Measurements from ENCODE around the gene AP5S1. TPM values are rescaled to one million over a fixed set of nuclear protein-coding genes. Genes with fewer than 3 reads are reported as not detected.

AP5S1 gene
- total and polyA plus RNA-seq, 9 of the 15 experiments (the other 6 are each of a cell fraction or from before 2014, with no cell fraction given), result 2.6 to 8.8 (median 4.4) TPM

GRCh38 chr20:3800256-3800877, 20.0 kb upstream of the AP5S1 start:
- Histone ChIP-seq H3K27me3 (ENCODE audit: control insufficient read depth in 2 of 2, insufficient read depth in 2 of 2, low read length in 2 of 2) (no peaks in the 10 kb centered on the region), H3K79me2 (ENCODE audit: control insufficient read depth, insufficient read depth, low read length) (peaks cover 12% of the 10 kb centered on the region; the same call in 2 of the 3 replicates), H3K9me3 (replicated peaks; ENCODE audit: control insufficient read depth, insufficient read depth, low read depth, low read length) (no peaks in the 10 kb centered on the region), H3K4me1 (replicated peaks in 1 of 2; ENCODE audit: control insufficient read depth in 2 of 2, insufficient read depth in 2 of 2, low read length in 2 of 2) (peaks cover 14 to 43% of the 10 kb centered on the region in 2 experiments; a peak in 4 of 5 replicates), H3K27ac (ENCODE audit: extremely low read depth, low read depth, low read length) (no peak overlapping the region), H3K4me2 (ENCODE audit: insufficient read depth, low read length) (no peak overlapping the region), H3K9ac (ENCODE audit: insufficient read depth in 1 of 2, low read depth in 2 of 2, low read length in 2 of 2) (0 out of 4 replicates have a peak overlapping the region, but pooled peaks of 1 of the 2 experiments have one; percentile 26), H3K9me1 (ENCODE audit: control insufficient read depth, insufficient read depth, low read length) (no peaks in the 10 kb centered on the region), H2AFZ (ENCODE audit: low read depth, low read length) (no peak overlapping the region), H3K4me3 (no peak overlapping the region), H3K36me3 (ENCODE audit: control insufficient read depth, insufficient read depth, low read length) (peaks cover 62% of the 10 kb centered on the region; the same call in 2 of the 3 replicates), H4K20me1 (replicated peaks; ENCODE audit: control insufficient read depth, insufficient read depth, low read length) (no peaks in the 10 kb centered on the region)
- in situ Hi-C loops (cut with MboI) (no loop called here), intact Hi-C loops (cut with micrococcal nuclease) (no loop called here)
- BruUV-seq (replicated peaks), result no TSS peak
- WGBS (ENCODE audit: insufficient coverage, low coverage, missing lambda C conversion rate), result 86% methylated on average over 10 of the region's 18 CpGs
- ATAC-seq, result no peak
- ChIA-PET POLR2A (interaction anchor here (0.8 to 1.6 kb wide), 2 partner anchors 10 to 20 kb away, joined by 4 to 6 read pairs; partner anchors contain the start of gene AP5S1), CTCF (ENCODE audit: low intra/inter-chr PET ratio) (no interaction called here)
- no peak for DNase-seq (ENCODE audit: extremely low read depth in 1 of 4, low spot score in 3 of 4)
- FAIRE-seq, result no peak
- TF ChIP-seq RNF2 (IDR thresholded peaks at IDR 0.05), result no peak
- no peak for TF ChIP-seq SP1 (CRISPR knock-in tag; IDR thresholded peaks at IDR 0.05)
- TF ChIP-seq ATF3 (IDR thresholded peaks at IDR 0.05), result no peak
- TF ChIP-seq ATF3 (CRISPR knock-in tag; conservative IDR thresholded peaks at IDR 0.05), result no peak
- no peak for TF ChIP-seq RERE (CRISPR knock-in tag; IDR thresholded peaks at IDR 0.05; ENCODE audit: borderline replicate concordance)
- peak; percentile 40; the same call in 1 of the 2 replicates for TF ChIP-seq RBFOX2 (IDR thresholded peaks at IDR 0.05; ENCODE audit: low read depth, low read length)
- TF ChIP-seq PREB (CRISPR knock-in tag; IDR thresholded peaks at IDR 0.05), result no peak
- TF ChIP-seq SRSF7 (optimal IDR thresholded peaks at IDR 0.05; ENCODE audit: low read depth, low read length), result no peak

Data from K562 (cell line).